Stomach (tissue), 9 donors: ENCODE data around the gene CCDC78. TPM values are rescaled to one million over a fixed set of nuclear protein-coding genes. Genes with fewer than 3 reads are reported as not detected.
A peak's percentile ranks its signal among the peaks of the same experiment; 100 is the strongest.

ENCODE experiments used
- DNase-seq, 2 donors: peaks; one replicate each; pipeline versions ENCODE4 v3.0.0 to v3.0.0-alpha.2; 2013 to 2019
- H3K27ac ChIP-seq, 5 donors: fragments of 200-600 bp in 4 of 5; sonication (generic) in 4 of 5; one replicate each; pipeline ENCODE4 v1.5.1; 2013 to 2019; ENCODE audit warnings: mild to moderate bottlenecking in 1 of 5, moderate library complexity in 1 of 5
- H3K27me3 ChIP-seq, 3 donors: fragments of 200-600 bp; sonication (generic); one replicate each; pipeline ENCODE4 v1.5.1; 2017 to 2019; ENCODE audit warnings: mixed run types in 1 of 3
- H3K36me3 ChIP-seq, 4 donors: fragments of 200-600 bp; sonication (generic); 1 replicate in 3 of 4; 2 replicates in 1 of 4; pipeline ENCODE4 v1.5.1; 2016 to 2019
- H3K4me1 ChIP-seq, 4 donors: fragments of 200-600 bp; sonication (generic); one replicate each; pipeline ENCODE4 v1.5.1; 2016 to 2019
- H3K4me3 ChIP-seq, 4 donors: fragments of 200-600 bp; sonication (generic) in 3 of 4; one replicate each; pipeline ENCODE4 v1.5.1; 2016 to 2019; ENCODE audit warnings: mild to moderate bottlenecking in 1 of 4
- H3K9me3 ChIP-seq, 4 donors: fragments of 200-600 bp; sonication (generic); one replicate each; pipeline ENCODE4 v1.5.1; 2016 to 2019
- EP300 ChIP-seq: sonication (generic); formaldehyde crosslinking; IDR thresholded peaks from one replicate; pipeline ENCODE4 v1.6.1; 2017; ENCODE audit warnings: antibody characterized with exemption
- POLR2A ChIP-seq, 4 donors: fragments of 450-650 bp; IDR thresholded peaks; one replicate each; pipeline ENCODE4 v1.6.1; 2016; ENCODE audit warnings: antibody characterized with exemption in 4 of 4, control low read depth in 2 of 4, mild to moderate bottlenecking in 1 of 4, moderate library complexity in 1 of 4
- POLR2AphosphoS5 ChIP-seq, 3 donors: sonication (generic); formaldehyde crosslinking; IDR thresholded peaks; one replicate each; pipeline ENCODE4 v1.6.1; 2016; ENCODE audit warnings: antibody characterized with exemption in 3 of 3
- WGBS, 5 donors: extraction: QIAGEN DNeasy Blood & Tissue Kit in 3 of 5; methylation state at CpG; one replicate each; pipeline versions ENCODE4 v1.1.5 to v1.1.7; 2013 to 2018; 5-methylcytosine and 5-hydroxymethylcytosine counted together
- intact Hi-C: fragments of 100-400 bp; cut with DNase I; formaldehyde crosslinking; loops from one replicate; pipeline ENCODE4 v1.15.1; 2023; ENCODE audit warnings: low total_unique reads
- polyA plus RNA-seq, 3 donors: library from polyadenylated mRNA; stranded (reverse); fragments of 200-250 nt; gene quantifications; one replicate each; pipeline ENCODE4 v1.2.3, GENCODE V29; 2013
- total RNA-seq, 5 donors: library from RNA; depleted of rRNA; stranded (reverse); fragments of >200 nt; gene quantifications; one replicate each; pipeline versions ENCODE4 v1.1.0 to v1.2.3, GENCODE V29; 2014 to 2016
- TF ChIP-seq, protein P1 (sequence below), 7 experiments: fragments of 450-650 bp in 4 of 7; fragments of 200-600 bp in 3 of 7; sonication (generic) in 3 of 7; IDR thresholded peaks; one replicate each; pipeline ENCODE4 v1.5.1; 2016 to 2019; ENCODE audit warnings: antibody characterized with exemption in 7 of 7, control low read depth in 2 of 7, mild to moderate bottlenecking in 1 of 7
- donor health status: healthy with polysubstance abuse.
- donor health status: Bipolar disorder and iron deficiency.
- donor health status: healthy.

The CCDC78 gene
- total and polyA plus RNA-seq, 8 donors, result 1.3 to 14.3 (median 1.5) TPM; not detected in 4

DNA sequence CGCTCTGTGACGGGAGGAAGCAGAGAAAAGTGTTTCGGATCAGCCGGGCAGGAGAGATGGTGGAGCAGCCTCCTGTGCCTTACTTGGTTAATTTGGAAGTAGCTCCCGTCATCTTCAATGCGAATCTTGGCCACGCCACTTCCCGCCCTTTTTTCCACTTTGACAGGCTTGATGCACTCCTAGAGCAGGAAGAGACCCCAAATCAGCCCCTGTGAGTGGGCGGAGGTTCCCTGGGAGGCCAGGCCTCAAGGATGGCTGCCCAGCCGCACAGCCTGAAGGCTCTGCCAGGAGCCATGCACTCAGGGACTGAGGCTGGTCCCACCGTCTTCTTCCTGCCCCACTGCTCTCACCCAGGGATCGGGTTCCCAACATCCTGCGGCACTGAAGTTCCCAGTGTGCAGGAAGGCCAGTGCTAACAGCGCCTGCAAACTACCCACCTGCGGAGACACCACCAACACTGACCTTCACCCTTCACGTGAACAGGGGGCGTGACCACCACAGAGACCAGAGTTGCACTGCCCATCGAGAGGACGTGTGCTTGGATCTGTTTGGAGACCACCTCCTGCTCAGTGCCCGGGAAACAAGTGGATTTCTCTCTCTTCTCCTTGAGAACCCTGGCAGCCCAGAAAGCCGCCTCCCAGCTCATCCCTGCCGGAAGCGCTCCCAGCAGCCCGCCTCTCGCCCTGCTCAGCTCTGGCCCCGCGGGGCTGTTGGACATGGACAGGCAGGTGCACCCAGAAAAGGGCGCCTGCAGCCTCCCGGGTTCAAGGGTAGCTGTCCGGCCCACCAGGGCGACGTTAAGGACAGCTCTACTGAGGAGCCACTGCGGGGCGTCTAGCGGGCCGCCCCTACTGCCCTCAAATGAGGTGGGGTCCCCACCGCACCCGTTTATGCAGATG lies 13.6 kb upstream of the CCDC78 start:
- Histone ChIP-seq H3K36me3 (peaks cover 31 to 46% (median 41%) of the 10 kb centered on the region in 4 donors), H3K27ac (peak overlapping the region in 3 of 5 donors; percentile 81 to 87 (median 85)), H3K27me3 (peaks cover 0 to 29% (median 0%) of the 10 kb centered on the region in 3 donors), H3K4me1 (peaks cover 10 to 28% (median 20%) of the 10 kb centered on the region in 4 donors), H3K4me3 (peak overlapping the region; percentile 77 to 97 (median 92)), H3K9me3 (no peaks in the 10 kb centered on the region)
- WGBS, 5 donors, result 36 to 57% (median 41%) methylated on average over 26 to 38 of the region's 38 CpGs
- TF ChIP-seq POLR2A (IDR thresholded peaks at IDR 0.05), result no peak
- no peak for TF ChIP-seq POLR2AphosphoS5 (IDR thresholded peaks at IDR 0.05)
- TF ChIP-seq EP300, result no peak
- TF ChIP-seq, protein P1, sequence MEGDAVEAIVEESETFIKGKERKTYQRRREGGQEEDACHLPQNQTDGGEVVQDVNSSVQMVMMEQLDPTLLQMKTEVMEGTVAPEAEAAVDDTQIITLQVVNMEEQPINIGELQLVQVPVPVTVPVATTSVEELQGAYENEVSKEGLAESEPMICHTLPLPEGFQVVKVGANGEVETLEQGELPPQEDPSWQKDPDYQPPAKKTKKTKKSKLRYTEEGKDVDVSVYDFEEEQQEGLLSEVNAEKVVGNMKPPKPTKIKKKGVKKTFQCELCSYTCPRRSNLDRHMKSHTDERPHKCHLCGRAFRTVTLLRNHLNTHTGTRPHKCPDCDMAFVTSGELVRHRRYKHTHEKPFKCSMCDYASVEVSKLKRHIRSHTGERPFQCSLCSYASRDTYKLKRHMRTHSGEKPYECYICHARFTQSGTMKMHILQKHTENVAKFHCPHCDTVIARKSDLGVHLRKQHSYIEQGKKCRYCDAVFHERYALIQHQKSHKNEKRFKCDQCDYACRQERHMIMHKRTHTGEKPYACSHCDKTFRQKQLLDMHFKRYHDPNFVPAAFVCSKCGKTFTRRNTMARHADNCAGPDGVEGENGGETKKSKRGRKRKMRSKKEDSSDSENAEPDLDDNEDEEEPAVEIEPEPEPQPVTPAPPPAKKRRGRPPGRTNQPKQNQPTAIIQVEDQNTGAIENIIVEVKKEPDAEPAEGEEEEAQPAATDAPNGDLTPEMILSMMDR (IDR thresholded peaks at IDR 0.05), result no peak
- DNase-seq, result peak in 1 of 2 donors; percentile 32
- intact Hi-C loops, result no loop called here

- Histone ChIP-seq H3K9me3 (no peaks in the 10 kb centered on the region), H3K27ac (no peak overlapping the region), H3K4me3 (no peak overlapping the region), H3K36me3 (peaks cover 46 to 74% (median 69%) of the 10 kb centered on the region in 4 donors), H3K27me3 (peaks cover 0 to 7% (median 0%) of the 10 kb centered on the region in 3 donors), H3K4me1 (peaks cover 10 to 28% (median 20%) of the 10 kb centered on the region in 4 donors)
- no peak for DNase-seq
- intact Hi-C loops, result no loop called here
- TF ChIP-seq EP300 (no peak), POLR2A (IDR thresholded peaks at IDR 0.05) (no peak)
- TF ChIP-seq, protein P1 (IDR thresholded peaks at IDR 0.05), result no peak
- 95 to 97% (median 96%) methylated on average over 26 to 29 of the region's 29 CpGs for WGBS, 5 donors
Measured at GRCh38 chr16:736936-737481, 10.8 kb upstream of the CCDC78 start.

GRCh38 chr16:735982-736453 lies 9.8 kb upstream of the CCDC78 start:
- peaks cover 10 to 23% (median 14%) of the 10 kb centered on the region in 4 donors for H3K4me1 ChIP-seq
- intact Hi-C loops, result no loop called here
- H3K9me3 ChIP-seq, result no peaks in the 10 kb centered on the region
- no peaks in the 10 kb centered on the region for H3K27me3 ChIP-seq
- H3K4me3 ChIP-seq, result no peak overlapping the region
- peaks cover 46 to 84% (median 78%) of the 10 kb centered on the region in 4 donors for H3K36me3 ChIP-seq
- H3K27ac ChIP-seq, result no peak overlapping the region
- 76 to 89% (median 87%) methylated on average over 13 of the region's 13 CpGs for WGBS, 5 donors
- TF ChIP-seq POLR2A (IDR thresholded peaks at IDR 0.05) (no peak), EP300 (no peak), POLR2AphosphoS5 (IDR thresholded peaks at IDR 0.05) (no peak)
- TF ChIP-seq, protein P1 (IDR thresholded peaks at IDR 0.05), result no peak
- DNase-seq, result no peak
